Type B pancreatic cell (in vitro differentiated cells): ENCODE data around the gene KCNJ3. TPM values are rescaled to one million over a fixed set of nuclear protein-coding genes. Genes with fewer than 3 reads are reported as not detected.

Experiments
- DNase-seq: peaks from one replicate; pipeline ENCODE4 v3.0.0; 2021; ENCODE audit warnings: mixed read lengths; ENCODE audit not compliant: unreplicated experiment; ENCODE audit errors: extremely low spot score
- H3K27ac Mint-ChIP-seq: 2 replicates; pipeline ENCODE4 v1.8.0; 2021; ENCODE audit warnings: mild to moderate bottlenecking, mixed read lengths
- H3K27me3 Mint-ChIP-seq: 2 replicates; pipeline ENCODE4 v1.8.0; 2021; ENCODE audit warnings: mixed read lengths
- H3K36me3 Mint-ChIP-seq: 2 replicates; pipeline ENCODE4 v1.8.0; 2021; ENCODE audit warnings: mixed read lengths
- H3K4me1 Mint-ChIP-seq: one replicate; pipeline ENCODE4 v1.8.0; 2021; ENCODE audit warnings: mixed read lengths; ENCODE audit not compliant: unreplicated experiment
- H3K4me3 Mint-ChIP-seq: 2 replicates; pipeline ENCODE4 v1.8.0; 2021; ENCODE audit warnings: mild to moderate bottlenecking, mixed read lengths
- H3K9me3 Mint-ChIP-seq: 2 replicates; pipeline ENCODE4 v1.8.0; 2021; ENCODE audit warnings: mixed read lengths
- CTCF ChIP-seq: fragments of 200-600 bp; sonication (generic); conservative IDR thresholded peaks from 2 replicates; pipeline ENCODE4 v1.5.0; 2021; ENCODE audit warnings: antibody characterized with exemption, mild to moderate bottlenecking
- total RNA-seq: library from RNA; stranded (reverse); gene quantifications from 2 replicates; pipeline ENCODE4 v1.2.1, GENCODE V29; 2021; ENCODE audit warnings: low replicate concordance

KCNJ3 gene
- total RNA-seq, 1 donor from 2014 or later = 6.0 TPM

GRCh38 chr2:154813636-154814035, 115.1 kb downstream of the KCNJ3 start:
- DNase-seq = no peak
- no peak overlapping the region for H3K27ac Mint-ChIP-seq
- no peaks in the 10 kb centered on the region for H3K9me3 Mint-ChIP-seq
- no peak for TF ChIP-seq CTCF
- H3K36me3 Mint-ChIP-seq = no peaks in the 10 kb centered on the region
- no peaks in the 10 kb centered on the region for H3K4me1 Mint-ChIP-seq
- H3K4me3 Mint-ChIP-seq = no peak overlapping the region
- no peaks in the 10 kb centered on the region for H3K27me3 Mint-ChIP-seq

- no peaks in the 10 kb centered on the region for H3K9me3 Mint-ChIP-seq
- DNase-seq = no peak
- no peaks in the 10 kb centered on the region for H3K4me1 Mint-ChIP-seq
- no peak for TF ChIP-seq CTCF
- no peaks in the 10 kb centered on the region for H3K27me3 Mint-ChIP-seq
- no peak overlapping the region for H3K27ac Mint-ChIP-seq
- H3K4me3 Mint-ChIP-seq = no peak overlapping the region
- H3K36me3 Mint-ChIP-seq = no peaks in the 10 kb centered on the region
Observed at GRCh38 chr2:154814856-154815255, 116.4 kb downstream of the KCNJ3 start.

- no peak for TF ChIP-seq CTCF
- Mint-ChIP-seq H3K4me1 (no peaks in the 10 kb centered on the region), H3K4me3 (no peak overlapping the region), H3K27ac (no peak overlapping the region), H3K27me3 (no peaks in the 10 kb centered on the region), H3K9me3 (no peaks in the 10 kb centered on the region), H3K36me3 (no peaks in the 10 kb centered on the region)
- no peak for DNase-seq
Observed at GRCh38 chr2:154825358-154825757, 126.9 kb downstream of the KCNJ3 start.

GRCh38 chr2:154826827-154827226, 128.3 kb downstream of the KCNJ3 start:
- Mint-ChIP-seq H3K27me3 (no peaks in the 10 kb centered on the region), H3K4me1 (no peaks in the 10 kb centered on the region), H3K36me3 (no peaks in the 10 kb centered on the region), H3K4me3 (no peak overlapping the region), H3K27ac (no peak overlapping the region), H3K9me3 (no peaks in the 10 kb centered on the region)
- no peak for DNase-seq
- no peak for TF ChIP-seq CTCF

GRCh38 chr2:154827286-154827685, 128.8 kb downstream of the KCNJ3 start:
- Mint-ChIP-seq H3K4me3 (no peak overlapping the region), H3K4me1 (no peaks in the 10 kb centered on the region), H3K36me3 (no peaks in the 10 kb centered on the region), H3K27ac (no peak overlapping the region), H3K9me3 (no peaks in the 10 kb centered on the region), H3K27me3 (no peaks in the 10 kb centered on the region)
- no peak for DNase-seq
- no peak for TF ChIP-seq CTCF

- Mint-ChIP-seq H3K4me1 (no peaks in the 10 kb centered on the region), H3K9me3 (no peaks in the 10 kb centered on the region), H3K36me3 (no peaks in the 10 kb centered on the region), H3K27ac (no peak overlapping the region), H3K4me3 (no peak overlapping the region), H3K27me3 (no peaks in the 10 kb centered on the region)
- TF ChIP-seq CTCF = no peak
- DNase-seq = no peak
Observed at GRCh38 chr2:154832711-154833110, 134.2 kb downstream of the KCNJ3 start.
